AG08395 (cell line): ENCODE measurements around the gene SPINT4.
A peak's percentile ranks its signal among the peaks of the same experiment; 100 is the strongest.

Experiments used
- DNase-seq: peaks from one replicate; pipeline ENCODE4 v3.0.0; 2012; ENCODE audit warnings: mixed read lengths, low spot score

The SPINT4 gene

GRCh38 chr20:45765307-45765875, 43.2 kb downstream of the SPINT4 start:
- no peak for DNase-seq

- DNase-seq: no peak
These were observed 43.8 kb downstream of the SPINT4 start for GRCh38 chr20:45765980-45766379.

- DNase-seq: no peak
These were observed 46.3 kb downstream of the SPINT4 start for GRCh38 chr20:45768479-45768878.

- peak; percentile 74 for DNase-seq
These were observed 49.1 kb downstream of the SPINT4 start for GRCh38 chr20:45771182-45771759.

- DNase-seq: no peak
These were observed 50.5 kb downstream of the SPINT4 start for GRCh38 chr20:45772693-45773092.

- DNase-seq: no peak
These were observed 52.8 kb downstream of the SPINT4 start for GRCh38 chr20:45774945-45775344.

GRCh38 chr20:45775411-45775810, 53.3 kb downstream of the SPINT4 start:
- DNase-seq: no peak
